Heart left ventricle (tissue), 13 donors: Measurements from ENCODE around the gene GSK3B.

Experiments
- POLR2A ChIP-seq, 2 donors: fragments of 450-650 bp; IDR thresholded peaks; one replicate each; pipeline ENCODE4 v1.6.1; 2017; ENCODE audit warnings: antibody characterized with exemption in 2 of 2, mild to moderate bottlenecking in 2 of 2, moderate library complexity in 2 of 2
- TF ChIP-seq, protein P1 (sequence below), 12 donors: fragments of 200-600 bp; sonication (generic) in 4 of 12; IDR thresholded peaks; one replicate each; pipeline versions ENCODE4 v1.5.0 to v1.8.0; 2018 to 2022; ENCODE audit warnings: antibody characterized with exemption in 12 of 12, mild to moderate bottlenecking in 5 of 12
- donor health status: ischemic (EF 13 %, LVEDD 7.1; RV severe dilation, severe dysfunction).
- donor health status: DM: no; HTN: yes; CAD: no.
- donor health status: DM: no; HTN: no; CAD: no.
- donor health status: ischemic (EF 25% LVEDD 6.9; RV normal size, moderate dysfunction).
- donor health status: ischemic (EF 25% LVEDD 5.7; RV mildly dilated, moderate dysfunction).
- donor health status: ischemic (EF 35%, LVEDD 5.7; RV mildly dilated, moderate dysfunction).
- donor health status: nonischemic (EF 11% LVEDD 7.7; RV severe dilation, severe dysfunction).
- donor health status: DM: yes; HTN: yes; CAD: no.
- donor health status: PGD.
- donor health status: ischemic (EF 29% LVEDD 5.4; RV normal size, mild dysfunction).
- donor health status: nonischemic (EF 23%, LVEDD 6.1; RV moderate dilation, normal function).

DNA sequence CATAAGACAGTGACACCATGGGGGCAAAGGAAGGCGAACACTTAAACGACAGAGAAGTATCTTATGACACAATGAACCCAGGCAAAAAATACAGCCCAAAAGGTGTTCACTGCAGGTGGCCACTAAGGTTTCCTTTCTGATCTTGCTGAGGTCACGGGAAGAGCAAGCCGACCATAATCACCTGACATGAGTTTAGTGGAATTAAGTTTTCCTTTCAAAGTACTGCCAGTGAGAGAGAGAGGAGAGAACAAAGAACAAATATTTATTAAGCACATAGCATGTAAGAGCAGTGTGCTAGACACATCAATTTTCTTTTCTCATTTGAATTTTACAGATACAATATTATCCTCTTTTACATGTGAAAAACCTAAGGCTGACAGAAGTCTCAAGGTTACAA, 210.1 kb downstream of the GSK3B start:
- TF ChIP-seq, protein P1, sequence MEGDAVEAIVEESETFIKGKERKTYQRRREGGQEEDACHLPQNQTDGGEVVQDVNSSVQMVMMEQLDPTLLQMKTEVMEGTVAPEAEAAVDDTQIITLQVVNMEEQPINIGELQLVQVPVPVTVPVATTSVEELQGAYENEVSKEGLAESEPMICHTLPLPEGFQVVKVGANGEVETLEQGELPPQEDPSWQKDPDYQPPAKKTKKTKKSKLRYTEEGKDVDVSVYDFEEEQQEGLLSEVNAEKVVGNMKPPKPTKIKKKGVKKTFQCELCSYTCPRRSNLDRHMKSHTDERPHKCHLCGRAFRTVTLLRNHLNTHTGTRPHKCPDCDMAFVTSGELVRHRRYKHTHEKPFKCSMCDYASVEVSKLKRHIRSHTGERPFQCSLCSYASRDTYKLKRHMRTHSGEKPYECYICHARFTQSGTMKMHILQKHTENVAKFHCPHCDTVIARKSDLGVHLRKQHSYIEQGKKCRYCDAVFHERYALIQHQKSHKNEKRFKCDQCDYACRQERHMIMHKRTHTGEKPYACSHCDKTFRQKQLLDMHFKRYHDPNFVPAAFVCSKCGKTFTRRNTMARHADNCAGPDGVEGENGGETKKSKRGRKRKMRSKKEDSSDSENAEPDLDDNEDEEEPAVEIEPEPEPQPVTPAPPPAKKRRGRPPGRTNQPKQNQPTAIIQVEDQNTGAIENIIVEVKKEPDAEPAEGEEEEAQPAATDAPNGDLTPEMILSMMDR (IDR thresholded peaks at IDR 0.05), result no peak
- TF ChIP-seq POLR2A (IDR thresholded peaks at IDR 0.05), result no peak
